ENCODE results near the gene ENDOU. TPM values are rescaled to one million over a fixed set of nuclear protein-coding genes. Genes with fewer than 3 reads are reported as not detected.

The ENDOU gene
- total RNA-seq, 1 donor from 2014 or later = 0.89 TPM

- DNase-seq (ENCODE audit: low spot score) = no peak
Measured at GRCh38 chr12:47718531-47718930, 6.8 kb downstream of the ENDOU start.

- peak; percentile 86 for DNase-seq (ENCODE audit: low spot score)
Measured at GRCh38 chr12:47717443-47718193, 7.7 kb downstream of the ENDOU start.

GRCh38 chr12:47717046-47717442 lies 8.2 kb downstream of the ENDOU start:
- DNase-seq (ENCODE audit: low spot score) = no peak

GRCh38 chr12:47715877-47716548 lies 9.3 kb downstream of the ENDOU start:
- DNase-seq (ENCODE audit: low spot score) = peak; percentile 55

GRCh38 chr12:47715393-47715876 lies 9.9 kb downstream of the ENDOU start:
- DNase-seq (ENCODE audit: low spot score) = peak; percentile 83

- no peak for DNase-seq (ENCODE audit: low spot score)
Measured at GRCh38 chr12:47714826-47715386, 10.4 kb downstream of the ENDOU start.

- no peak for DNase-seq (ENCODE audit: low spot score)
Measured at GRCh38 chr12:47712171-47712570, 13.1 kb downstream of the ENDOU start.

GRCh38 chr12:47711448-47711847 lies 13.8 kb downstream of the ENDOU start:
- peak; percentile 33 for DNase-seq (ENCODE audit: low spot score)

GRCh38 chr12:47710278-47710677 lies 15.0 kb downstream of the ENDOU start:
- DNase-seq (ENCODE audit: low spot score) = no peak

- DNase-seq (ENCODE audit: low spot score) = no peak
Measured at GRCh38 chr12:47709671-47710070, 15.6 kb downstream of the ENDOU start.

- DNase-seq (ENCODE audit: low spot score) = no peak
Measured at GRCh38 chr12:47709237-47709636, 16.1 kb downstream of the ENDOU start.

GRCh38 chr12:47707905-47708543 lies 17.3 kb downstream of the ENDOU start:
- DNase-seq (ENCODE audit: low spot score) = no peak

GRCh38 chr12:47707355-47707754 lies 17.9 kb downstream of the ENDOU start:
- DNase-seq (ENCODE audit: low spot score) = no peak

- peak; percentile 98 for DNase-seq (ENCODE audit: low spot score)
Measured at GRCh38 chr12:47705566-47706425, 19.5 kb downstream of the ENDOU start, which contains the start of gene RPAP3. RPAP3 (minus strand) TSS chr12:47706030; CDS start chr12:47702840, 3,190 bp downstream.

- no peak for DNase-seq (ENCODE audit: low spot score)
Measured at GRCh38 chr12:47705229-47705565, 20.1 kb downstream of the ENDOU start.

- DNase-seq (ENCODE audit: low spot score) = no peak
Measured at GRCh38 chr12:47704719-47705118, 20.6 kb downstream of the ENDOU start.

- DNase-seq (ENCODE audit: low spot score) = no peak
Measured at GRCh38 chr12:47700263-47700662, 25.0 kb downstream of the ENDOU start.

GRCh38 chr12:47698631-47699030 lies 26.7 kb downstream of the ENDOU start:
- no peak for DNase-seq (ENCODE audit: low spot score)

- DNase-seq (ENCODE audit: low spot score) = no peak
Measured at GRCh38 chr12:47698055-47698454, 27.2 kb downstream of the ENDOU start.

- DNase-seq (ENCODE audit: low spot score) = no peak
Measured at GRCh38 chr12:47689215-47689614, 36.1 kb downstream of the ENDOU start.

GRCh38 chr12:47687636-47688035 lies 37.7 kb downstream of the ENDOU start:
- DNase-seq (ENCODE audit: low spot score) = no peak
